Keratinocyte (primary cell): ENCODE results near the gene LCK. TPM values are rescaled to one million over a fixed set of nuclear protein-coding genes. Genes with fewer than 3 reads are reported as not detected.

Experiments
- DNase-seq: peaks from one replicate; pipeline ENCODE4 v3.0.0-alpha.2; 2011; ENCODE audit warnings: low read depth, missing footprints, low spot score
- FAIRE-seq: peaks from 2 replicates; lab custom pipeline; 2011; peaks lifted over from hg19 to GRCh38; lab: Jason Lieb, UNC
- H2AFZ ChIP-seq: 2 replicates; pipeline ENCODE4 v1.6.0; 2012; ENCODE audit warnings: low read length, control low read depth, inconsistent platforms; ENCODE audit not compliant: control insufficient read depth
- H3K27ac ChIP-seq: 2 replicates; pipeline ENCODE4 v1.5.1; 2011; ENCODE audit warnings: low read length; ENCODE audit not compliant: control insufficient read depth, insufficient read depth
- H3K27me3 ChIP-seq: 3 replicates; pipeline ENCODE4 v1.6.0; 2011; ENCODE audit warnings: low read length; ENCODE audit not compliant: control insufficient read depth, insufficient read depth; ENCODE audit errors: extremely low read depth
- H3K36me3 ChIP-seq, 2 experiments: 2 replicates in 1 of 2; 3 replicates in 1 of 2; pipeline ENCODE4 v1.5.1; 2011; ENCODE audit warnings: low read length in 2 of 2, mild to moderate bottlenecking in 1 of 2; ENCODE audit not compliant: control insufficient read depth in 2 of 2, insufficient read depth in 2 of 2; ENCODE audit errors: extremely low read depth in 1 of 2
- H3K4me1 ChIP-seq: 3 replicates; pipeline ENCODE4 v1.5.1; 2011; ENCODE audit warnings: low read length; ENCODE audit not compliant: control insufficient read depth, insufficient read depth; ENCODE audit errors: extremely low read depth
- H3K4me2 ChIP-seq: 3 replicates; pipeline ENCODE4 v1.6.0; 2011; ENCODE audit warnings: low read depth, low read length; ENCODE audit not compliant: control insufficient read depth, insufficient read depth; ENCODE audit errors: extremely low read depth
- H3K4me3 ChIP-seq, 3 experiments: fragments of 200-600 bp in 1 of 3; sonication (generic) in 1 of 3; 2 replicates in 2 of 3; 3 replicates in 1 of 3; pipeline ENCODE4 v1.5.1; 2011 to 2016; ENCODE audit warnings: low read length in 3 of 3, mild to moderate bottlenecking in 3 of 3, control low read depth in 2 of 3, inconsistent platforms in 1 of 3, low read depth in 1 of 3, mixed read lengths in 1 of 3, mixed run types in 1 of 3, moderate library complexity in 1 of 3; ENCODE audit not compliant: control insufficient read depth in 2 of 3, insufficient read depth in 2 of 3; ENCODE audit errors: extremely low read depth in 1 of 3
- H3K79me2 ChIP-seq: 2 replicates; pipeline ENCODE4 v1.6.0; 2012; ENCODE audit warnings: low read length; ENCODE audit not compliant: control insufficient read depth, insufficient read depth
- H3K9ac ChIP-seq: 3 replicates; pipeline ENCODE4 v1.6.0; 2011; ENCODE audit warnings: low read length; ENCODE audit not compliant: control insufficient read depth, insufficient read depth; ENCODE audit errors: extremely low read depth
- H3K9me1 ChIP-seq: 3 replicates; pipeline ENCODE4 v1.6.0; 2011; ENCODE audit warnings: low read length; ENCODE audit not compliant: control insufficient read depth, insufficient read depth; ENCODE audit errors: extremely low read depth
- H3K9me3 ChIP-seq: 2 replicates; pipeline ENCODE4 v1.5.1; 2012; ENCODE audit warnings: low read depth, low read length; ENCODE audit not compliant: control insufficient read depth
- H4K20me1 ChIP-seq: 3 replicates; pipeline ENCODE4 v1.6.0; 2011; ENCODE audit warnings: low read length; ENCODE audit not compliant: control insufficient read depth, insufficient read depth; ENCODE audit errors: extremely low read depth
- EZH2 ChIP-seq: IDR thresholded peaks from one replicate; pipeline ENCODE4 v1.6.1; 2012; ENCODE audit warnings: inconsistent platforms, mild to moderate bottlenecking, low read length, moderate library complexity
- dilution Hi-C: fragments of 300-500 bp; cut with MboI; formaldehyde crosslinking; loops from one replicate; pipeline ENCODE4 v1.7.0; 2020; ENCODE audit warnings: low sequenced_read_pairs; ENCODE audit not compliant: extremely low pct_ligation_motif_present
- polyA plus RNA-seq, 5 experiments: library from polyadenylated mRNA; depleted of rRNA in 3 of 5; stranded (reverse) in 3 of 5; stranded (forward) in 1 of 5; unstranded in 1 of 5; fragments of >200 nt; gene quantifications; 1 replicate in 1 of 5; 2 replicates in 3 of 5; 3 replicates in 1 of 5; pipeline versions ENCODE4 v1.2.1 to v1.2.3, GENCODE V29; 2011 to 2012; ENCODE audit warnings: missing spikeins in 2 of 5, low read depth in 1 of 5, low replicate concordance in 1 of 5
- TF ChIP-seq, protein P1 (sequence below), 3 experiments: IDR thresholded peaks in 1 of 3; conservative IDR thresholded peaks in 1 of 3; optimal IDR thresholded peaks in 1 of 3; 2 replicates in 2 of 3; 3 replicates in 1 of 3; pipeline versions ENCODE3 to v1.5.1; 2011; ENCODE audit warnings: low read length in 3 of 3, mild to moderate bottlenecking in 3 of 3, moderate library complexity in 2 of 3, control low read depth in 1 of 3, inconsistent platforms in 1 of 3; ENCODE audit not compliant: insufficient read depth in 2 of 3; ENCODE audit errors: extremely low read depth in 1 of 3

Gene LCK
- polyA plus RNA-seq, 1 donor (not counting 4 experiments of a cell fraction or from before 2014, with no cell fraction given): 0.16 TPM

DNA sequence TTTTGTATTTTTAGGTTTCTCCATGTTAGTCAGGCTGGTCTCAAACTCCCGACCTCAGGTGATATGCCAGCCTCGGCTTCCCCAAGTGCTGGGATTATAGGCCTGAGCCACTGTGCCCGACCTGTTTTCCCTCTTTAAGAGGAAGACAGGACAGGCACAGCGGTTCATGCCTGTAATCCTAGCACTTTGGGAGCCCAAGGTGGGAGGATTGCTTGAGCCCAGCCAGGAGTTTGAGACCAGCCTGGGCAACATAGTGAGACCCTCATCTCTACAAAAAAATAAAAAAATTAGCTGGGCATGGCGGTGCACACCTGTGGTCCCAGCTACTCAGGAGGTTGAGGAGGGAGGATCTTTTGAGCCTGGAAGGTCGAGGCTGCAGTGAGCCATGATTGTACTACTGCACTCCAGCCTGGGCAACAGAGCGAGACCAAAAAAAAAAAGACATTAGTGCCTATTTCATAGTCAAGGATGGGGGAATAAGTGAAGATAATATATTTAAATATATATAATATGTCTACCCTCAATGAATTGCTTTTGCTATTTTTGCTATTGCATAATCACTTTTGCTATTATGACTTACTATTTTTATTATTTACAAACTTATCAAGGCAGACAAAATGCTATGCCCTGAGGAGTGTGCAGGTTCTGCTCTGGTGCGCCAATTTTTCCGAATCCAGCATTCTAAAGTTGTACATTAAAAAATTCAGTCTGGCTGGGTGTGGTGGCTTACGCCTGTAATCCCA lies 67.2 kb downstream of the LCK start:
- Histone ChIP-seq H3K9me3 (no peaks in the 10 kb centered on the region), H3K27ac (no peak overlapping the region), H3K79me2 (peaks cover 9% of the 10 kb centered on the region), H3K4me1 (no peaks in the 10 kb centered on the region), H3K9ac (no peak overlapping the region), H3K4me3 (no peak overlapping the region), H3K27me3 (no peaks in the 10 kb centered on the region), H4K20me1 (no peaks in the 10 kb centered on the region), H3K4me2 (no peak overlapping the region), H3K9me1 (no peaks in the 10 kb centered on the region), H3K36me3 (peaks cover 8 to 9% of the 10 kb centered on the region in 2 experiments), H2AFZ (no peak overlapping the region)
- DNase-seq (no peak), FAIRE-seq (no peak)
- no peak for TF ChIP-seq EZH2
- TF ChIP-seq, protein P1, sequence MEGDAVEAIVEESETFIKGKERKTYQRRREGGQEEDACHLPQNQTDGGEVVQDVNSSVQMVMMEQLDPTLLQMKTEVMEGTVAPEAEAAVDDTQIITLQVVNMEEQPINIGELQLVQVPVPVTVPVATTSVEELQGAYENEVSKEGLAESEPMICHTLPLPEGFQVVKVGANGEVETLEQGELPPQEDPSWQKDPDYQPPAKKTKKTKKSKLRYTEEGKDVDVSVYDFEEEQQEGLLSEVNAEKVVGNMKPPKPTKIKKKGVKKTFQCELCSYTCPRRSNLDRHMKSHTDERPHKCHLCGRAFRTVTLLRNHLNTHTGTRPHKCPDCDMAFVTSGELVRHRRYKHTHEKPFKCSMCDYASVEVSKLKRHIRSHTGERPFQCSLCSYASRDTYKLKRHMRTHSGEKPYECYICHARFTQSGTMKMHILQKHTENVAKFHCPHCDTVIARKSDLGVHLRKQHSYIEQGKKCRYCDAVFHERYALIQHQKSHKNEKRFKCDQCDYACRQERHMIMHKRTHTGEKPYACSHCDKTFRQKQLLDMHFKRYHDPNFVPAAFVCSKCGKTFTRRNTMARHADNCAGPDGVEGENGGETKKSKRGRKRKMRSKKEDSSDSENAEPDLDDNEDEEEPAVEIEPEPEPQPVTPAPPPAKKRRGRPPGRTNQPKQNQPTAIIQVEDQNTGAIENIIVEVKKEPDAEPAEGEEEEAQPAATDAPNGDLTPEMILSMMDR (optimal IDR thresholded peaks at IDR 0.05 in 1 of 3, IDR thresholded peaks at IDR 0.05 in 1 of 3, conservative IDR thresholded peaks at IDR 0.05 in 1 of 3; ENCODE audit: extremely low read depth in 1 of 3, insufficient read depth in 2 of 3, low read length in 3 of 3): no peak
- dilution Hi-C loops: no loop called here

DNA sequence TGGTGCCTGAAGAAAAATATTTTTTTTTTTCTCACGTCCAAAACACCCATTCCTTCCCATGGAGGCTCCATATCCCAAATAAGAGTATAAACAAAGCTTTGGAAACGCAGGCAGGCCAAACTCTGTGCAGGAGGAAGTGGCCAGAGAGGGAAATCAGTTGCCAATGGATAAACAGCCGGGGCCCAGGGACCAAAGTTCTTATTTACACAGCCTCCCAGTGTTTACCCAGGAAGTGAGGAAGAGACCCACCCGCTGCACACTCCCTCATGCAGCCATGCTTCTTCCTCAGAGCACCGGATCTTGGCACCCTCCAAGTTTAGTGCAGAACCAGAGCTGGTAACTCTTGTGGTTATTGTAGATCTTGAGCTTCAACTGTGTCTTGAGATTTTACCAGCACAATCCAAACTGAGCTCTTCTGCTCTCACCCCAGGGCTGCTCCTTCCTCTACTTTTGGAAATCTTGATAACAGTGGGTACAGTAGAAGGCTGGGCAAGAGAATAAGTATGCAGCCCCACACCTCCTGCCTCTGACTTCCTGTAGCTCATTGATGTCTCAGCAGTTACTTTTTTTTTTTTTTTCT lies 70.7 kb downstream of the LCK start:
- Histone ChIP-seq H4K20me1 (no peaks in the 10 kb centered on the region), H3K4me1 (no peaks in the 10 kb centered on the region), H3K36me3 (peaks cover 8 to 10% of the 10 kb centered on the region in 2 experiments), H3K4me2 (no peak overlapping the region), H3K4me3 (no peak overlapping the region), H3K9ac (no peak overlapping the region), H3K9me3 (no peaks in the 10 kb centered on the region), H3K9me1 (no peaks in the 10 kb centered on the region), H3K79me2 (no peaks in the 10 kb centered on the region), H3K27ac (no peak overlapping the region), H3K27me3 (no peaks in the 10 kb centered on the region), H2AFZ (no peak overlapping the region)
- DNase-seq (no peak), FAIRE-seq (no peak)
- TF ChIP-seq EZH2: no peak
- TF ChIP-seq, protein P1 (optimal IDR thresholded peaks at IDR 0.05 in 1 of 3, IDR thresholded peaks at IDR 0.05 in 1 of 3, conservative IDR thresholded peaks at IDR 0.05 in 1 of 3; ENCODE audit: extremely low read depth in 1 of 3, insufficient read depth in 2 of 3, low read length in 3 of 3): no peak
- dilution Hi-C loops: no loop called here
